ENCODE results near the gene GNB1.
A peak's percentile ranks its signal among the peaks of the same experiment; 100 is the strongest.

Gene GNB1

GRCh38 chr1:1907098-1907736 is 16.3 kb upstream of the GNB1 start:
- DNase-seq, result no peak

GRCh38 chr1:1906185-1907097 is 15.6 kb upstream of the GNB1 start:
- peak; percentile 69 for DNase-seq

GRCh38 chr1:1903224-1903623 is 12.3 kb upstream of the GNB1 start:
- DNase-seq, result no peak

GRCh38 chr1:1901641-1902294 is 10.9 kb upstream of the GNB1 start:
- DNase-seq, result no peak

- DNase-seq, result no peak
Observed at GRCh38 chr1:1900883-1901640, 10.2 kb upstream of the GNB1 start.

GRCh38 chr1:1899967-1900327 is 9.1 kb upstream of the GNB1 start:
- DNase-seq, result no peak

GRCh38 chr1:1899266-1899966 is 8.5 kb upstream of the GNB1 start:
- no peak for DNase-seq

GRCh38 chr1:1898246-1898933 is 7.5 kb upstream of the GNB1 start:
- no peak for DNase-seq

- DNase-seq, result no peak
Observed at GRCh38 chr1:1895456-1896336, 4.8 kb upstream of the GNB1 start.

- no peak for DNase-seq
Observed at GRCh38 chr1:1895060-1895418, 4.2 kb upstream of the GNB1 start.

- no peak for DNase-seq
Observed at GRCh38 chr1:1894354-1895059, 3.6 kb upstream of the GNB1 start.

- DNase-seq, result no peak
Observed at GRCh38 chr1:1893997-1894353, 3.1 kb upstream of the GNB1 start.

GRCh38 chr1:1893291-1893985 is 2.6 kb upstream of the GNB1 start:
- DNase-seq, result no peak

- no peak for DNase-seq
Observed at GRCh38 chr1:1892763-1893120, 1.9 kb upstream of the GNB1 start.

GRCh38 chr1:1892079-1892762 is 1.3 kb upstream of the GNB1 start:
- DNase-seq, result no peak

- DNase-seq, result no peak
Observed at GRCh38 chr1:1891349-1892078, 627 bp upstream of the GNB1 start.

GRCh38 chr1:1889847-1890505 is 911 bp downstream of the GNB1 start:
- peak; percentile 61 for DNase-seq
